Epithelial cell of prostate (primary cell): ENCODE data around the gene PLPP3.
"Not testable (repeated sequence)": the region's sequence is repeated elsewhere in the genome, so short reads cannot be mapped to it uniquely, and the experiment has no call there.

Source experiments
- DNase-seq: peaks from one replicate; pipeline ENCODE4 v3.0.0-alpha.2; 2011; ENCODE audit warnings: low read depth, low spot score
- H3K27ac ChIP-seq: fragments of 450-650 bp; 2 replicates; pipeline ENCODE4 v1.5.1; 2017; ENCODE audit warnings: mild to moderate bottlenecking

The PLPP3 gene

GRCh38 chr1:56578963-56579875 is at the start of gene PLPP3:
Gene PLPP3, minus strand, starts transcription at chr1:56579563. Its CDS starts 547 bp downstream, at chr1:56579016.
- peak; percentile 51 for DNase-seq
- H3K27ac ChIP-seq = peak within 1 kb of the TSS; percentile 15

GRCh38 chr1:56627636-56628039 is 48.3 kb upstream of the PLPP3 start:
- no peak overlapping the region for H3K27ac ChIP-seq
- DNase-seq = no peak

- no peak overlapping the region for H3K27ac ChIP-seq
- DNase-seq = no peak
Measured at GRCh38 chr1:56627019-56627635, 47.8 kb upstream of the PLPP3 start.

- no peak overlapping the region for H3K27ac ChIP-seq
- no peak for DNase-seq
Measured at GRCh38 chr1:56626546-56626945, 47.2 kb upstream of the PLPP3 start.

- no peak overlapping the region for H3K27ac ChIP-seq
- DNase-seq = no peak
Measured at GRCh38 chr1:56625819-56626440, 46.6 kb upstream of the PLPP3 start.

GRCh38 chr1:56617141-56617540 is 37.8 kb upstream of the PLPP3 start:
- peak; percentile 39 for DNase-seq
- no peak overlapping the region for H3K27ac ChIP-seq

GRCh38 chr1:56610770-56611169 is 31.4 kb upstream of the PLPP3 start:
- not testable (repeated sequence) for H3K27ac ChIP-seq, DNase-seq

GRCh38 chr1:56610097-56610496 is 30.7 kb upstream of the PLPP3 start:
- not testable (repeated sequence) for H3K27ac ChIP-seq, DNase-seq

- DNase-seq, H3K27ac ChIP-seq: not testable (repeated sequence)
Measured at GRCh38 chr1:56595397-56596191, 16.2 kb upstream of the PLPP3 start.

- DNase-seq = no peak
- no peak overlapping the region for H3K27ac ChIP-seq
Measured at GRCh38 chr1:56591909-56592308, 12.5 kb upstream of the PLPP3 start.

- DNase-seq = no peak
- H3K27ac ChIP-seq = no peak overlapping the region
Measured at GRCh38 chr1:56590520-56591011, 11.2 kb upstream of the PLPP3 start.

GRCh38 chr1:56589369-56589768 is 10.0 kb upstream of the PLPP3 start:
- H3K27ac ChIP-seq = no peak overlapping the region
- DNase-seq = no peak

- no peak for DNase-seq
- H3K27ac ChIP-seq = no peak overlapping the region
Measured at GRCh38 chr1:56586502-56586901, 7.1 kb upstream of the PLPP3 start.

GRCh38 chr1:56585985-56586384 is 6.6 kb upstream of the PLPP3 start:
- H3K27ac ChIP-seq = no peak overlapping the region
- DNase-seq = no peak

- no peak overlapping the region for H3K27ac ChIP-seq
- DNase-seq = no peak
Measured at GRCh38 chr1:56584910-56585528, 5.7 kb upstream of the PLPP3 start.

- no peak overlapping the region for H3K27ac ChIP-seq
- DNase-seq = no peak
Measured at GRCh38 chr1:56583957-56584468, 4.7 kb upstream of the PLPP3 start.

- no peak overlapping the region for H3K27ac ChIP-seq
Measured at GRCh38 chr1:56580771-56581170, 1.4 kb upstream of the PLPP3 start.

GRCh38 chr1:56578138-56578962 is 1.0 kb downstream of the PLPP3 start:
- peak; percentile 27 for DNase-seq
- peak overlapping the region; percentile 15 for H3K27ac ChIP-seq

More at GRCh38 chr1:56580771-56581170, 1.4 kb upstream of the PLPP3 start:
- DNase-seq = no peak
